Trophoblast cell (in vitro differentiated cells and primary cell): Measurements from ENCODE around the gene UBE2N. TPM values are rescaled to one million over a fixed set of nuclear protein-coding genes. Genes with fewer than 3 reads are reported as not detected.

Experiments used
- DNase-seq, 2 donors: peaks; one replicate each; pipeline ENCODE4 v3.0.0-alpha.2; 2016
- H2AFZ ChIP-seq: 2 replicates; pipeline ENCODE4 v1.6.1; 2013; ENCODE audit warnings: low read length, moderate library complexity, mild to moderate bottlenecking; ENCODE audit not compliant: insufficient read depth, poor library complexity
- H2AK5ac ChIP-seq: 2 replicates; pipeline ENCODE4 v1.6.1; 2013; ENCODE audit warnings: mild to moderate bottlenecking, low read length
- H2BK120ac ChIP-seq: 2 replicates; pipeline ENCODE4 v1.6.1; 2013; ENCODE audit warnings: low read length, mild to moderate bottlenecking, moderate library complexity; ENCODE audit not compliant: insufficient read depth, poor library complexity
- H2BK12ac ChIP-seq: 2 replicates; pipeline ENCODE4 v1.6.1; 2013; ENCODE audit warnings: mild to moderate bottlenecking, low read length, moderate library complexity
- H2BK5ac ChIP-seq: 2 replicates; pipeline ENCODE4 v1.6.1; 2013; ENCODE audit warnings: low read length, low read depth, moderate library complexity, mild to moderate bottlenecking; ENCODE audit not compliant: poor library complexity
- H3K14ac ChIP-seq: 2 replicates; pipeline ENCODE4 v1.6.1; 2013; ENCODE audit warnings: mild to moderate bottlenecking, low read length
- H3K18ac ChIP-seq: 2 replicates; pipeline ENCODE4 v1.6.1; 2013; ENCODE audit warnings: mild to moderate bottlenecking, low read length
- H3K23ac ChIP-seq: 2 replicates; pipeline ENCODE4 v1.6.1; 2013; ENCODE audit warnings: low read length
- H3K27ac ChIP-seq: 2 replicates; pipeline ENCODE4 v1.5.1; 2013; ENCODE audit warnings: low read depth, mild to moderate bottlenecking, inconsistent platforms, low read length, moderate library complexity
- H3K27me3 ChIP-seq: 2 replicates; pipeline ENCODE4 v1.6.1; 2013; ENCODE audit warnings: inconsistent platforms, mild to moderate bottlenecking, low read length, moderate library complexity; ENCODE audit not compliant: insufficient read depth
- H3K36me3 ChIP-seq, 2 experiments: 1 replicate in 1 of 2; 2 replicates in 1 of 2; pipeline ENCODE4 v1.6.1; 2013; ENCODE audit warnings: low read length in 2 of 2, mild to moderate bottlenecking in 2 of 2, moderate library complexity in 1 of 2; ENCODE audit not compliant: insufficient read depth in 2 of 2, control insufficient read depth in 1 of 2
- H3K4ac ChIP-seq: 2 replicates; pipeline ENCODE4 v1.6.1; 2013; ENCODE audit warnings: low read depth, mild to moderate bottlenecking, low read length, moderate library complexity
- H3K4me1 ChIP-seq, 2 experiments: 1 replicate in 1 of 2; 2 replicates in 1 of 2; pipeline ENCODE4 v1.6.1; 2013; ENCODE audit warnings: low read length in 2 of 2, mild to moderate bottlenecking in 2 of 2, moderate library complexity in 1 of 2; ENCODE audit not compliant: insufficient read depth in 2 of 2, control insufficient read depth in 1 of 2
- H3K4me2 ChIP-seq: 2 replicates; pipeline ENCODE4 v1.6.1; 2013; ENCODE audit warnings: inconsistent platforms, mild to moderate bottlenecking, low read length, moderate library complexity
- H3K4me3 ChIP-seq: 2 replicates; pipeline ENCODE4 v1.5.1; 2013; ENCODE audit warnings: mild to moderate bottlenecking, low read depth, low read length, inconsistent platforms
- H3K79me1 ChIP-seq: one replicate; pipeline ENCODE4 v1.6.1; 2013; ENCODE audit warnings: low read length
- H3K79me2 ChIP-seq: 2 replicates; pipeline ENCODE4 v1.6.1; 2013; ENCODE audit warnings: low read length, mild to moderate bottlenecking; ENCODE audit not compliant: control insufficient read depth, insufficient read depth, poor library complexity
- H3K9ac ChIP-seq: 2 replicates; pipeline ENCODE4 v1.6.1; 2013; ENCODE audit warnings: mild to moderate bottlenecking, low read length
- H3K9me3 ChIP-seq: 2 replicates; pipeline ENCODE4 v1.6.1; 2013; ENCODE audit warnings: low read depth, mild to moderate bottlenecking, control low read depth, inconsistent platforms, low read length; ENCODE audit not compliant: insufficient read depth
- H4K12ac ChIP-seq: 2 replicates; pipeline ENCODE4 v1.6.1; 2013; ENCODE audit warnings: low read depth, mild to moderate bottlenecking, low read length, moderate library complexity
- H4K8ac ChIP-seq: 2 replicates; pipeline ENCODE4 v1.6.1; 2013; ENCODE audit warnings: low read depth, mild to moderate bottlenecking, low read length, moderate library complexity
- H4K91ac ChIP-seq: one replicate; pipeline ENCODE4 v1.6.1; 2013; ENCODE audit warnings: low read depth, mild to moderate bottlenecking, low read length, moderate library complexity
- WGBS: extraction: QIAGEN DNeasy Blood & Tissue Kit; methylation state at CpG from one replicate; pipeline ENCODE4 v1.1.7; 2013; ENCODE audit warnings: missing lambda C conversion rate; ENCODE audit not compliant: insufficient read length, insufficient coverage; ENCODE audit errors: extremely low coverage; 5-methylcytosine and 5-hydroxymethylcytosine counted together
- polyA plus RNA-seq: library from polyadenylated mRNA; stranded (reverse); fragments of 200-250 nt; gene quantifications from 2 replicates; pipeline ENCODE4 v1.2.3, GENCODE V29; 2013

UBE2N gene
- 155 and 169 TPM in 2 replicates for polyA plus RNA-seq

- peak within 1 kb of the TSS; percentile 86 for H3K4me3 ChIP-seq
- peaks cover 14% of the 10 kb centered on the region for H3K79me1 ChIP-seq
- WGBS = no CpG with 5 or more reads among the region's 105 CpGs
Observed at GRCh38 chr12:93441617-93442410, at the start of gene UBE2N. UBE2N (minus strand) TSS chr12:93441947; CDS start chr12:93441884, 63 bp downstream.

GRCh38 chr12:93484315-93484981 is 42.7 kb upstream of the UBE2N start:
- no peak overlapping the region for H3K18ac ChIP-seq
- no CpG with 5 or more reads among the region's 8 CpGs for WGBS
- no peak overlapping the region for H4K91ac ChIP-seq
- no peak overlapping the region for H3K4me3 ChIP-seq
- H4K8ac ChIP-seq = no peak overlapping the region
- no peak overlapping the region for H3K27ac ChIP-seq
- no peak overlapping the region for H3K23ac ChIP-seq
- no peaks in the 10 kb centered on the region for H3K4me1 ChIP-seq
- H3K79me1 ChIP-seq = no peaks in the 10 kb centered on the region
- H2AK5ac ChIP-seq = no peak overlapping the region
- H2AFZ ChIP-seq = no peak overlapping the region
- H3K9me3 ChIP-seq = no peaks in the 10 kb centered on the region
- no peak overlapping the region for H2BK5ac ChIP-seq
- H3K36me3 ChIP-seq = peaks cover 28 to 37% of the 10 kb centered on the region in 2 experiments
- peak; percentile 71 to 77 for DNase-seq
- H2BK12ac ChIP-seq = no peak overlapping the region
- no peak overlapping the region for H4K12ac ChIP-seq
- H3K4me2 ChIP-seq = no peak overlapping the region
- H3K27me3 ChIP-seq = no peaks in the 10 kb centered on the region
- no peak overlapping the region for H3K4ac ChIP-seq
- H3K14ac ChIP-seq = no peak overlapping the region
- H3K79me2 ChIP-seq = no peaks in the 10 kb centered on the region
- H2BK120ac ChIP-seq = no peak overlapping the region
- H3K9ac ChIP-seq = no peak overlapping the region

More at GRCh38 chr12:93441617-93442410, at the start of gene UBE2N:
- H2BK5ac ChIP-seq = peak within 1 kb of the TSS; percentile 96
- H3K4me1 ChIP-seq = peaks cover 0 to 7% of the 10 kb centered on the region in 2 experiments
- H4K8ac ChIP-seq = peak within 1 kb of the TSS; percentile 99
- H3K27me3 ChIP-seq = no peaks in the 10 kb centered on the region
- peak within 1 kb of the TSS; percentile 93 for H2AK5ac ChIP-seq
- peak within 1 kb of the TSS; percentile 97 for H2AFZ ChIP-seq
- H3K9me3 ChIP-seq = no peaks in the 10 kb centered on the region
- H2BK120ac ChIP-seq = peak within 1 kb of the TSS; percentile 91
- DNase-seq = peak; percentile 95 to 96
- peak within 1 kb of the TSS; percentile 99 for H4K91ac ChIP-seq
- H3K4me2 ChIP-seq = peak within 1 kb of the TSS; percentile 97
- H2BK12ac ChIP-seq = no peak within 1 kb of the TSS
- peak within 1 kb of the TSS; percentile 92 for H3K9ac ChIP-seq
- H3K36me3 ChIP-seq = no peaks in the 10 kb centered on the region
- H3K27ac ChIP-seq = peak within 1 kb of the TSS; percentile 91
- peak within 1 kb of the TSS; percentile 97 for H3K18ac ChIP-seq
- H3K4ac ChIP-seq = peak within 1 kb of the TSS; percentile 99
- peaks cover 23% of the 10 kb centered on the region for H3K79me2 ChIP-seq
- H3K14ac ChIP-seq = peak within 1 kb of the TSS; percentile 99
- H3K23ac ChIP-seq = no peak within 1 kb of the TSS
- peak within 1 kb of the TSS; percentile 99 for H4K12ac ChIP-seq

- no CpG with 5 or more reads among the region's 4 CpGs for WGBS
Observed at GRCh38 chr12:93483151-93483807, 41.5 kb upstream of the UBE2N start.

GRCh38 chr12:93482721-93483120 is 41.0 kb upstream of the UBE2N start:
- Histone ChIP-seq H3K4me2 (no peak overlapping the region), H3K9ac (no peak overlapping the region), H3K9me3 (no peaks in the 10 kb centered on the region), H3K18ac (no peak overlapping the region), H4K91ac (no peak overlapping the region), H4K8ac (no peak overlapping the region), H2AFZ (no peak overlapping the region), H3K14ac (no peak overlapping the region), H3K79me1 (no peaks in the 10 kb centered on the region), H3K4me3 (no peak overlapping the region), H3K23ac (no peak overlapping the region), H3K27ac (no peak overlapping the region), H2BK12ac (no peak overlapping the region), H4K12ac (no peak overlapping the region), H2BK120ac (no peak overlapping the region), H2AK5ac (no peak overlapping the region), H3K36me3 (peaks cover 32 to 37% of the 10 kb centered on the region in 2 experiments), H3K4me1 (no peaks in the 10 kb centered on the region), H3K27me3 (no peaks in the 10 kb centered on the region), H2BK5ac (no peak overlapping the region), H3K4ac (no peak overlapping the region), H3K79me2 (no peaks in the 10 kb centered on the region)
- peak; percentile 66 to 83 for DNase-seq
- WGBS = no CpG with 5 or more reads among the region's 5 CpGs

More at GRCh38 chr12:93483151-93483807, 41.5 kb upstream of the UBE2N start:
- H3K27ac ChIP-seq = no peak overlapping the region
- H2AFZ ChIP-seq = no peak overlapping the region
- no peak overlapping the region for H3K4me2 ChIP-seq
- H3K36me3 ChIP-seq = peaks cover 31 to 36% of the 10 kb centered on the region in 2 experiments
- peak; percentile 54 to 94 for DNase-seq
- H3K9me3 ChIP-seq = no peaks in the 10 kb centered on the region
- no peak overlapping the region for H2BK12ac ChIP-seq
- no peak overlapping the region for H3K4ac ChIP-seq
- H4K91ac ChIP-seq = no peak overlapping the region
- no peak overlapping the region for H3K4me3 ChIP-seq
- no peak overlapping the region for H4K8ac ChIP-seq
- no peak overlapping the region for H2BK120ac ChIP-seq
- H3K23ac ChIP-seq = no peak overlapping the region
- no peak overlapping the region for H3K14ac ChIP-seq
- no peaks in the 10 kb centered on the region for H3K4me1 ChIP-seq
- no peak overlapping the region for H4K12ac ChIP-seq
- H3K9ac ChIP-seq = no peak overlapping the region
- H3K18ac ChIP-seq = no peak overlapping the region
- no peak overlapping the region for H2AK5ac ChIP-seq
- H3K79me2 ChIP-seq = no peaks in the 10 kb centered on the region
- no peaks in the 10 kb centered on the region for H3K79me1 ChIP-seq
- no peak overlapping the region for H2BK5ac ChIP-seq
- no peaks in the 10 kb centered on the region for H3K27me3 ChIP-seq
